ENCODE measurements around the gene ACTR10.

DNA sequence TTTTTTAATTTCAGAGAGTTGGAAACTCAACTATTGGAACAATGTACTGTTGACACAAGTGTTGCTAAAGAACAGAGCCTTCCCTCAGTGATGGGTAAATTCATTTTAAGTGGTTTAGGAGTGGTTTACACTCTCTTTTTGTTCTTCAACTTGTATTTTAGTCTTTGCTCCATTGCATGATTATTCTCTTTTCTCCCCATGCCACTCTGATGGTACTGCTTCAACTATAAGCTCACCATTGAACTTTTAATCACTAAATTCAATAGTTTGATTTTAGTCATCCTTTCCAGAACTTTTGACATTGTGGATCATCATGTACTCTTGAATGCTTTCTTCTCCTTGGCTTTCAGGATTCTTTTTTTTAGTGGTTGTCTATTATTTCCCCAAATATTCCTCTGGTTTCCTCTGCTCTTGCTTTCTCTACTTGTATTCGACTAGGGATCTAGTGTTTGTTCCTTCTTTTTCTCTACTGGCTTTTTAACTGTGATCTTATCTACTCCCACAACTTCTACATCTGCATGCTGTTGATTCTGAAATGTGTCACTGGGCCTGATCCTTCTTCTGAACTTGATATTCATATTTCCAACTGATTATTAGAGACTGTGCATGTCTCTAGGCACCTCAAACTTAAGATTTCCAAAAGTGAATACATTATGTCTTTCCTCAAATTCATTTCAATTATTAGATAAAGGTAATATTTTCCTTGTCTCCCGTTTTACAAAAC is 15.4 kb downstream of the ACTR10 start:
- TF ChIP-seq, protein P1, sequence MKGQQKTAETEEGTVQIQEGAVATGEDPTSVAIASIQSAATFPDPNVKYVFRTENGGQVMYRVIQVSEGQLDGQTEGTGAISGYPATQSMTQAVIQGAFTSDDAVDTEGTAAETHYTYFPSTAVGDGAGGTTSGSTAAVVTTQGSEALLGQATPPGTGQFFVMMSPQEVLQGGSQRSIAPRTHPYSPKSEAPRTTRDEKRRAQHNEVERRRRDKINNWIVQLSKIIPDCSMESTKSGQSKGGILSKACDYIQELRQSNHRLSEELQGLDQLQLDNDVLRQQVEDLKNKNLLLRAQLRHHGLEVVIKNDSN (CRISPR knock-in tag; IDR thresholded peaks at IDR 0.05) = no peak
- TF ChIP-seq, protein P2, sequence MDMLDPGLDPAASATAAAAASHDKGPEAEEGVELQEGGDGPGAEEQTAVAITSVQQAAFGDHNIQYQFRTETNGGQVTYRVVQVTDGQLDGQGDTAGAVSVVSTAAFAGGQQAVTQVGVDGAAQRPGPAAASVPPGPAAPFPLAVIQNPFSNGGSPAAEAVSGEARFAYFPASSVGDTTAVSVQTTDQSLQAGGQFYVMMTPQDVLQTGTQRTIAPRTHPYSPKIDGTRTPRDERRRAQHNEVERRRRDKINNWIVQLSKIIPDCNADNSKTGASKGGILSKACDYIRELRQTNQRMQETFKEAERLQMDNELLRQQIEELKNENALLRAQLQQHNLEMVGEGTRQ (CRISPR knock-in tag; IDR thresholded peaks at IDR 0.05) = no peak

Data from WTC11 (cell line).